GM12873 (cell line): ENCODE data around the gene C16orf74.

ENCODE experiments used
- CTCF ChIP-seq: IDR thresholded peaks from 2 replicates; pipeline ENCODE4 v1.5.1; 2012; ENCODE audit warnings: low read depth, mild to moderate bottlenecking, moderate library complexity, low read length, control low read depth; ENCODE audit not compliant: insufficient read depth; ENCODE audit errors: missing control alignments

C16orf74 gene

DNA sequence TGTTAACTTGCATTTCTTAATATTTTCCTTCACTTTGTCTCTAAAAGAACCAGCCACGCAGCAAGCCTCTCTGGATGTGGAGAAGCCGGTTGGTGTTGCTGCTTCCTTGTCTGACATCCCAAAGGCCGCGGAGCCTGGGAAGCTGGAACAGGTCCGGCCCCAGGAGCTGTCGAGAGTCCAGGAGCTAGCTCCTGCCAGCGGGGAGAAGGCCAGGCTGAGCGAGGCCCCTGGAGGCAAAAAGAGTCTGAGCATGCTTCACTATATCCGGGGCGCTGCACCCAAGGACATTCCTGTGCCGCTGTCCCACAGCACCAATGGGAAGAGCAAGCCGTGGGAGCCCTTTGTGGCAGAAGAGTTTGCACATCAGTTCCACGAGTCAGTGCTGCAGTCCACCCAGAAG, 85.0 kb downstream of the C16orf74 start:
- no peak for TF ChIP-seq CTCF

DNA sequence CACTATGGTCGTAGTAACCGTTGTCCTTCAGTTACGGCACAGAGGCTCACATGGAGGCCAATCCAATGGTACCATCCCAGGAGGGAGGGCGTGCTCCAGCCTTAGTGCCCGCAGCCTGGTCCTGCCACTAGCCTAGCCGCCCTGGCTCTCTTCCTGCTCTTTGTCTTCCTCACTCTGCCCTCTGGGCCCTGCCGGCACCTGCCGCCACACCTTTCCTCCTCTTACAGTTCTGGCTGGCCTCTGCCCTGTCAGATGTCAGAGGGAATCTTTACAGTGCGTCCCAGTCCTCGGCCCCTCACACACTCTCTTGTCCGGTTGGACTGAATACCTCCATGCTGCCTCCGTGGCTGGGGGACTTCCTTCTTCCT, 85.5 kb downstream of the C16orf74 start:
- no peak for TF ChIP-seq CTCF

- no peak for TF ChIP-seq CTCF
These were observed 86.1 kb downstream of the C16orf74 start for GRCh38 chr16:85664580-85665372.

GRCh38 chr16:85663891-85664321, 87.0 kb downstream of the C16orf74 start:
- no peak for TF ChIP-seq CTCF

- TF ChIP-seq CTCF, result no peak
These were observed 87.7 kb downstream of the C16orf74 start for GRCh38 chr16:85662976-85663830.

DNA sequence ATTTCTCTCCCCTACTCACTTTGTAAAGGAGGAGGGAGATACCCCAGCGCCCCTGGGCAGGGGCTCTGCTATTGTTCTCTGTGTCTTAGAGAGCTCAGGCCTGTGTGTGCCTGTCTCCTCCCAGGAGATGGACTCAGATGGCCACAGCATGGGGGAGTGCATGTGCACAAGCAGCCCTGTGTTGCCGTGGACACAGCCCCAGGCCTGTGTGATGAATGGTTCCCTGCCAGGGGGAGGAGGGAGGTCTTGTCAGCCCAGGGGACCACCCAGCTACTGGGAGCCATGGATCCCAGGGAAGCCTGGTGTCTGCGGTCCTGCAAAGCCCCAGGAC, 88.4 kb downstream of the C16orf74 start:
- TF ChIP-seq CTCF, result no peak

DNA sequence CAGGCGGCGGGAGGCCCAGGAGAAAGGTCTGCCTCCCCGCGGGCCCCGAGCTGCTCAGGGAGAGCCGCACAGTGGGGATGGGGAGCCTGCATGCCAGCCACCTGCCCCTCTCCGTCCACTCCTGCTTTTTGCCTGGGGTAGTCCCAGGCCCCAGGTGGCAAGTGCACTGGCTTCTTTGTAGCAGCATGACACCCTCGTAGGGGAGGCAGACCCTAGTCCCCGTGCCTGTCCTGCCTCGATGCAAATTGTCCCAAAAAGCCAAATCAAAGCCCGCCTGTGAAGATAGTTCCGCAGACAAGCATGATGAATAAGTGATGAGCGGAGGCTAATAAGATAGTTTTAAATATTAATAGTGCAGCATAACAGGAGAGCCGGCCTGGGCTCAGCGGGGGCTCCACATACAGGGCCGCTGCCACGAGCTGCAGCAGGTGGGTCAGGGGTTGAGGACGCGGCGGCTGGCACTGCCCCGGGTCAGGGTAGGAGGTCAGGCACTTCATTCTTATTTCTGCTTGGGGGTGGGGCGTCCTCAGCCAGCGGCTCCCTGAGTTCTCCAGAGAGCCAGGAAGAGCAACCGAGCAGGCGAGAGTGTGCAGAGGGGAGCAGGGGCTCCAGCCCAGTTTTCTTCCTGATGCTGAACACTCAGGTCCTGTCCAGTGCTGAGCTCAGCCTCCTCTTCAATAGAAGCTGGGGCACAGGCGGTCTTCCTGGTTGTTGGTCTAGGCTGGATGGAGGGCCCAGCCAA, 89.0 kb downstream of the C16orf74 start:
- no peak for TF ChIP-seq CTCF
